Cerebellar nuclear complex (tissue), 1 donor: ENCODE measurements around the gene RDX.
"Not testable (repeated sequence)": the region's sequence is repeated elsewhere in the genome, so short reads cannot be mapped to it uniquely, and the experiment has no call there.

Source experiments
- DNase-seq, 2 experiments: peaks; one replicate each; lab custom pipeline; 2025; lab: John Stamatoyannopoulos, UW

RDX gene

DNA sequence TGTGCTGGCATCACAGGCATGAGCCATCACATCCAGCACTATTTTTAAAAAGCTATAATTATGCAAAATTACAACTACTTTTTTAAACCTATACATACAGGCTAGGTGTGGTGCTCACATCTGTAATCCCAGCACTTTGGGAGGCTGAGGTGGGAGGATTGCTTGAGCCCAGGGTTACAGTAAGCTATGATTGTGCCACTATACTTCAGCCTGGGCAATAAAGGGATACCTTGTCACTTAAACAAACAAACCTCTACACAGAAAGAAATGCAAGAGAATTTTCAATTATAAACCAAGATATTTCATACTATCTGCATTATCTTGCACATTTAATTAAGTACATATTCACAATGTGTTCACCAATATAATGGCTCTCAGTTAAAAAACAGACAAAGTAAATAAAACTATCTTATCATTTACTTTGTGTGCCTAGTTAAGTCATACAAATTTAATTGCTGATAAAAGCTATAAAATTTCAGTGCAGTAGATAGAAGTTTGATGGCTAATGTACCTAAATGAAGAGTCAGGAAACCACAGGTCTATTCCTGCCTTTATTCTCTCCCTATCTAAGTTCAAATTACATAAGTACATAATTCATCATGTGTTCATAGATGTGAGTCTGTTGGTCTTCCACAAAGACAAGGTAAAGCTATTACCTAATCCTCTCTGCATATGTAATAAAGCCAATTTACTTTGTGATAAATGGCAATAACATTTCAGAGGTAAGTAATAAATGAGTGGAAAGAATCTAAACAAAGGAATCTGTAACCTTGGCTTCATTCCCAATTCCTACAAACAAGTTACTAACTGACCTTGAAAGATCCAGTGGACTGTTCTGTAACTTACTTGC, 9.0 kb upstream of the RDX start:
- no peak for DNase-seq

DNA sequence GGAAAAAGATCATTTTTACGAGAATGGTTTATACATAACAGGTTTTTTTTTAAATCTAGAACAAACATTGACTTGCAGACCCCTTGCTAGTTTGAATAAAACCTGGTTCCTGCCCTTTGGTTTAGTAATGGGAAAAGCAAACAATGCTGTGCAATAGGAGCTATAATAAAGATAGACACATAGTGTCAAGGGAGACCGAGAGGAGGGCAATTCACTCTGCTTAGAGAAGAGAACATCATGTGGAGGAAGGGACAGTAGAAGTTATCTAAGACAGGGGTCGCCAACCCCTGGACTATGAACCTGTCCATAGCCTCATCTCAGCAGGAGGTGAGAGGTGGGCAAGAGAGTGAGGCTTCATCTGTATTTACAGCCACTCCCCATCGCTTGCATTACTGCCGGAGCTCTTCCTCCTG, 7.0 kb upstream of the RDX start:
- DNase-seq, result no peak

DNA sequence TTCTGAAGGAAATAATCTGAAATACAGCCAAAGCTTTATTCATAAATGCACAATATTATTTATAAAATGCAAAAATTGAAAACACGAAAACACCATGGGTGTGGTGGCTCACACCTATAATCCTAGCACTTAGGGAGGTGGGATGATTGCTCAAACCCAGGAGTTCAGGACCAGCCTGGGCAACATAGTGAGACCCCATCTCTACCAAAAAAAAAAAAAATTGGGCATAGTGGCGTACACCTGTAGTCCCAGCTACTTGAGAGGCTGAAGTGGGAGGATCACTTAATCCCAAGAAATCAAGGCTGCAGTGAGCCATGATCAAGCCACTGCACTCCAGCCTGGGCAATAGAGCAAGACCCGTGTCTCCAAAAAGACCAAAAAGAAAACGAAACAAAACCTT, 5.2 kb upstream of the RDX start:
- no peak for DNase-seq

DNA sequence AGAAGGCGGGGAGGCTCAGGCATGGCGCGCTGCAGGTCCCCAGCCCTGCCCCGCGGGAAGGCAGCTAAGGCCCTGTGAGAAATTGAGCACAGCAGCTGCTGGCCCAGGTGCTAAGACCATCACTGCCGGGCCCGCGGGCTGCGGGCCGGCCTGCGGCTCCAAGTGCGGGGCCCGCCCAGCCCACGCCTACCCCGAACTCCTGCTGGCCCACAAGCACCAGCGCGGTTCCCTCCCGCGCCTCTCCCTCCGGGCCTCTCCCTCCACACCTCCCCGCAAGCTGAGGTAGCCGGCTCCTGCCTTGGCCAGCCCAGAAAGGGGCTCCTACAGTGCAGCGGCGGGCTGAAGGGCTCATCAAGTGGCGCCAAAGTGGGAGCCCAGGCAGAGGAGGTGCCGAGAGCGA, 4.6 kb upstream of the RDX start:
- DNase-seq, result no peak

DNA sequence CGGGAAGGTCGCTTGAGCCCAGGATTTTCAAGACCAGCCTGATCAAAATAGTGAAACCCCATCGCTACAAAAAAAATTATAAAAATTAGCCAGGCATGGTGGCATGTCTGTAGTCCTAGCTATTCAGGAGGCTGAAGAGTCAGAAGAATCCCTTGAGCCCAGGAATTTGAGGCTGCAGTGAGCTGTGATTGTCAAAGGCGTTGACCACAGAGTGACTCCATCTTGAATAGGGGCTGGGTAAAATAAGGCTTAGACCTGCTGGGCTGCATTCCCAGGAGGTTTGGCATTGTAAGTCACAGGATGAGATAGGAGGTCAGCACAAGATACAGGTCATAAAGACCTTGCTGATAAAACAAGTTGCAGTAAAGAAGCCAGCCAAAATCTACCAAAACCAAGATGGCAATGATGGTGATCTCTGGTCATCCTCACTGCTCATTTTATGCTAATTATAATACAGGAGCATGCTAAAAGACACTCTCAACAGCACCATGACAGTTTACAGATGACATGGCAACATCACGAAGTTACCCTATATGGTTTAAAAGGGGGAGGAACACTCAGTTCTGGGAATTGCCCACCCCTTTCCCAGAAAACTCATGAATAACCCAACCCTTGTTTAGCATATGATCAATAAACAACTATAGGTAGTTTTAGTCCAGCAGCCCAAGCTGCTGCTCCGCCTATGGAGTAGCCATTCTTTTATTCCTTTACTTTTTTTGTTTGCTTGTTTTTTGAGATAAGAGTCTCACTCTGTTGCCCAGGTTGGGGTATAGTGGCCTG, 2.8 kb upstream of the RDX start:
- DNase-seq, result no peak

DNA sequence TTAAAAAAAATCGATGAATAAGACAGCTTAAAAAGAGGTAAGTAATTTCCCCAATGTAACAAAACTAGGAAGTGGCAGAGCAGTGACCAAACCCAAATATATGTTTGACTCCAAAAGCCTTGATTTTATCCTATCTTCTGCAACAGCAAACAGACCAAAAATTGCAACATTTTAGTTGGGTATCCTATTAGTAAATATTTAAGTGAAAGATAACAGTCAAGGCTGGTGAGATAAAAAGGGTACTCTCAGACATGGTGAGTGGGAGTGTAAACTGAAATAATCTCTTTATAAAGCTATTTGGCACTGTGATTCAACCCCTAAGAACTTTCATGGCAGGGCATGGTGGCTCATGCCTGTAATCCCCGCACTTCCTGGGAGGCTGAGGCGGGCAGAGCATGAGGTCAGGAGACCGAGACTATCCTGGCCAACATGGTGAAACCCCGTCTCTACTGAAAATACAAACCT, 1.9 kb upstream of the RDX start:
- no peak for DNase-seq

DNA sequence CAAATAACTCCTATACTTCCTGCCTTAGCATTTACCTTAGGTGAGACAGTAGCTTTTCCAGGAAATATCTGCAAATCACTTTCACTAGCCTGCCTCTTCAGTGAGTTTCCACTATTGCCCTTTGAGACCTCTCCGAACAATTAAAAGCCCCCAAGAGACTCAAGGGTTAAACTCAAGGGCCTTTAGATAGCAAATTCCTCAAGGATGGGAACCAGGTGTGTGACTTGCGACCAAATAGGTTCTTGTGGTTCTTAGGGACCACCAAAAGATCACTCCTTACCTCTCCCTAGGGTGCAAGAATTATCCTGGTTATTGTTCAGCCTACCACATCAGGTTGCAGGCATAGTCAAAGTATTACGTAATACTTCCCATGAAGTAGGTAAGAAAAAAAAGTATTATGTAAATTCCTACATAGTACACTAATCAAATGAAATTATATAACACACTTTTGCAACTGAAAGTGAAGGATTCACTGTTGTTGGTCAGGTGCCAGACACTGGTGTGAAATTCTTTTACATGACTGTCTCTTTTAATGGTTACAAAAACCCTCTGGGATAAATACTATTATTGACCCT, 1.4 kb upstream of the RDX start:
- DNase-seq, result no peak

DNA sequence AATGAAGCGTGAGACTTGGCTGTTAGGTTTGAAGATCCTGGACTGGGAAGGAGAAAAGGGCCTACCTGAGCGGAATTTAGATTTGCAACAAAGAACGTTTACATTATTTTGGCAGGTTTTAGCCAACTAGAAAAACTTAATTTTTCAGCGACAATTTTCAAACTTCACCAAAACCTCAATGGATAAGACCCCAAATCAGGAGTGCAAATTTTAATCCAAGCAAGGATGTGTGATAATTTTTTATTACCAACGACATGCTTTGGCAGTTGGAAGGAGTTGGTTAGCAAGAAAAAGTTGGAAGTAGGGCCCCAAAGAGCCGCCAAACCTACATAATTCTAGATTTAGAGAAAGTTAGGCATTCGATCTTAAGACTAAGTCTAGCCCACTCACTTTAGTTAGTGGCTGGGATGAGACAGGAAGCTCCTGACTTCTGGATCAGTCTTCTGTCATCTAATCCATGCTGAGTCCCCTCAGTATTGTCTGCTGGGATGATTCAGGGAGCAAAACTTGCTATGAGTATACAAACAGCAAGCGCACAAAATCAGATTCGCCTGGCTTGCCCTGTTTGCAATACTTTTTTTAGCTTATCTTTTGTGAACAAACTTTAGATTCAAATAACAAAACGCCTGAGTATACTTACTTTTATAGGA, 787 bp upstream of the RDX start:
- no peak for DNase-seq

DNA sequence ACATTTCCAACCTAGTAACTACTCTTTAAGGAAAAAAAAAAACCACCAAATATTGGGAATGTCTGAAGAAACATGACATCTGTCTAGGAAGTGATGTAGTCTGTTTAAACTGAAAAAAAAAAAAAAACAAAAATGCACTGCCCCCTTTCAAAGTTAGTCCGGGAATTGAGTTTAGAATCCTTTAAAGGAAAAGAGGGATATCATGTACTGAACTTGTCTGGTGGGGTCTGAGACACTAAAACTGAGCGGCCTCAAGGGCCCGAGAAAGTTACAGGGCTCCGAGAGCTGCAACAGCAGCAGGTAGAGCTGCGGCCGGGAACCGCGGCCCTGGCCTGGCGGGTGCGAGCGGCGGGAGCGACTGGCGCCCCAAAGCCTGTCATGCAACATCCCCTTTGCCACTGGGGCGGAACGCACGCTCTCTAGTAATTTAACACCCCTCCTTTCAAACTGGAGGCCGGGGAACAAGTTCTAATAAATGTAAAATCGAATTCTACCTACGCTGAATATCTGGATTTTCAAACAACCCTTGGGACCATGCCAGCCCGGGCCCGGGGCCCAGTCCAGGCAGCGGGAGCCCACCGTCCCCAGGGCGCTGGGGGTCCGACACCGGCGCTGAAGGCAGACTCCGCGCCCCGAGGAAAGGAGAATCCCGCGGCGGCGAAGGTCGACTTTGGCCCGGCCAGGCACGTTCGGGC, 736 bp downstream of the RDX start:
- no peak for DNase-seq

DNA sequence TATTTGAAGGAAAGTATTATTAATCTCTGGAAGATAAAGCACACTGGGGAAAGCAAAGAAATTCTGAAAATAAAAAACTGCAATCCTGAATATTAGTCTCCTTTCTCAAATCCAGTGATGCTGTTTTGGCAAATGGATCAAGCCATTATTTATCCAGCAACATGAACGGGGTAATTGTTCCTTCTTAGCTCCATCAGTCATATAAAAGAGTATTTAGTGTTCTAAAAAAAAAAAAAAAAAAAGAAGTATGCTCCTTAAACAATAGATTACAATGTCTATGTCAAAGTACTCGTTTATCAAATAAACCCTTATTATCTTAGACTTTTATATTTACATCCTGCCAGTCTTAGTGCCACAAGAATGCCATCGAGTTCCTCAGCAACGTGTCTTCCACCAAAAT, 1.3 kb downstream of the RDX start:
- DNase-seq, result no peak

DNA sequence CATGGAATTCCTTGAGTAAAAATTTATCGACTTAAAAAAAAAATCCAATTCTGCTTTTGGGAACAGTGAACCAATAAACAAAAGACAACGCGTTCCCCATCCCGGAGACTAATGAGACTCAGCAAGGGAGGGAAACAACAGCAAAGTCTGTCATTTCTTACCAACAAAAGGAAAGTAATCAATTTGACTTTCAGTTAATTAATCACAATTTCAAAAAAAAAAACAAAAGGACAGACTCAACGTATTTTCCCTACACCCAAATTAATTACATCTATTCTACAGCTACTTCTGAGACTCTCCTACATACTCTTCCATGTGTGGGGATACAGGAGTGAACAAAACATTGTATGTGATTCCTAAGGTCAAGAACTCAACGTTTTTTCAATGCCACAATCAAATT, 1.9 kb downstream of the RDX start:
- DNase-seq, result no peak

DNA sequence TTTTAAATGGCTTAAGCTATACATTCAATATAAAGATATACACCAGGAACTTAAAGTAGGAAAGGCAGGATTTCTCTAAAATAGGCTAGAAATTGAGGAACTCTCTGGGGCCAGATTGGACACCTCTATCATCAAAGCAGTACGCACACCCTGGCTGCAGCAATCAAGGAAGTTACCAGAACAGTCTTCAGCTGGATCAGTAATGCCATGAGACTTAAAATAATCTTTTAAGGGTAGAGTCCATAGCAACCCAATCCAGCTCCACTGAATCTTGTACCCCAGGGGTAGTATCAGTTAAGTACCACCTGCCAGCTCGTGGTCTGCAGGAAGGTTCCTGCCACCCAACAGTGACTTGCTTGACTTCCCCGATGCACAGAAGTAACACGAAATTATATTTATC, 3.0 kb downstream of the RDX start:
- DNase-seq, result no peak

DNA sequence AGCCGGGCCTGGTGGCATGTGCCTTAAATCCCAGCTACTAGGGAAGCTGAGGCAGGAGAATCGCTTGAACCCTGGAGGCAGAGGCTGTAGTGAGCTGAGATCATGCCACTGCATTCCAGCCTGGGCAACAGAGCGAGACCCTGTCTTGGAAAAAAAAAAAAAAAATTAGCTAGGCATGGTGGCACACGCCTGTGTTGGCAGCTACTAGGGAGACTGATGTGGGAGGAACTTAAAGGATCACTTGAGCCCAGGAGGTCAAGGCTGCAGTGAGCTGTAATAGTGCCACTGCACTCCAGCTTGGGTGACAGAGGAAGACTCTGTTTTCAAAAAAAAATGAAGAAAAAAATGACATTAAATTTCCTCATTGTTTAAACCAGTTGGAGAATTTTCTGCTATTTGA, 4.3 kb downstream of the RDX start:
- not testable (repeated sequence) for DNase-seq

DNA sequence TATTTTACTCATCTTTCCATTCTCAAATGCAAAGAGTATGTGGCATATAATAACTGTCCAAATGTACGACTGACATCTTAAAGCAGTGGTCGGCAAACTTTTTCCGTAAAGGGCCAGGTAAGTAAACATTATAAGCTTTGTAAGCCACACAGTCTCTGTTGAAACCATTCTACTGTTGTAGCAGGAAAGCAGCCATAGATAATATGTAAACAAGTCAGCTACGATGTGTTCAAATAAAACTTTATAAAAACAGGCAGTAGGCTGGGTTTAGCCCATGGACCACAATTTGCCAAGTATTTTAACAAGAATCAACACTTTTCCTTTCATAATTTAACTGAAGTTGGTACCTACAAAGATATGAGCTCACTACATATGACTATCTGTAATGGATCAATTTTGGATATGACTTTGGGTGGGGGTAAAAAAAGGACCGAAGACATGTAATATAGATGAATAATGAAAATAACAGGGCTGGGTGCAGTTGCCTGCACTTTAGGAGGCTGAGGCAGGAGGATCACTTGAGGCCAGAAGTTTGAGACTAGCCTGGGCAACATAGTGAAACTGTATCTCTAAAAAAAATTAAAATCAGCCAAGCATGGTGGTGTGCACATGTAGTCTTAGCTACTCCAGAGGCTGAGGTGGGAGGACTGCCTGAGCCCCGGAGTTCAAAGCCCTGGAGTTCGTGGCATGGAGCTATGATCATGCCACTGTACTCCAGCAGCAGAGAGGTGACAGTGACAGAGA, 5.7 kb downstream of the RDX start:
- no peak for DNase-seq

DNA sequence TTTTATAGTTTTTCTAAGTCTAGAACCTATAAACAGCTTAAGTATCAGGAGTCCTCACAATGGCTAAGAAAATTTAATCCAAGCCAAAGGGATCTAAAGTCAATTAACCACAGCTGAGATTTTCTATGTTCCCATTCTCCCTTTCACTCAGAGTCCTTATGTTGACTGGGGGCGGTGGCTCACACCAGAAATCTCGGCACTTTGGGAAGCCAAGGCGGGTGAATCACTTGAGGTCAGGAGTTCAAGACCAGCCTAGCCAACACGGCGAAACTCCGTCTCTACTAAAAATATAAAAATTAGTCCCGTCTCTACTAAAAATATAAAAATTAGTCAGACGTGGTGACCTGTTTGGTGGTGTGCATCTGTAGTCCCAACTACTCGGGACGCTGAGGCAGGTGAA, 6.9 kb downstream of the RDX start:
- DNase-seq, result no peak

DNA sequence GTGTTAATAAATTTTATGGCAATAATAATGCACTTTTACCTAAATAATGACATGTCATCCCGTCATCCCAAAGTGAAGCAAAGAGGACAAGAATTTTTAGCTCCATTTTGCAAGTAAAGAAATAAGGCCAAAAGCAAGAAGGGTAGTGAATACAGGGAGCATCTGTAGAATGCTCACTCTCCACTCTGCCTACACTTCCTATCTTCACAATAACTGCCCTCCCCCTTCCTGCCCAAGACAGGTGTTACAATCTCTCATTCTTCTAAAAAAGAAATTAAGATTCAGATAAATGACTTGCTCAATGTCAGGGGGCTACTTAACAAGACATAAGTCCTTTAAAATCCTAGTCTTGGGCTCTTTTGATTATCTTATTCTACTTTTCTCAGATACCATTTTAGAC, 8.9 kb downstream of the RDX start:
- DNase-seq, result no peak

DNA sequence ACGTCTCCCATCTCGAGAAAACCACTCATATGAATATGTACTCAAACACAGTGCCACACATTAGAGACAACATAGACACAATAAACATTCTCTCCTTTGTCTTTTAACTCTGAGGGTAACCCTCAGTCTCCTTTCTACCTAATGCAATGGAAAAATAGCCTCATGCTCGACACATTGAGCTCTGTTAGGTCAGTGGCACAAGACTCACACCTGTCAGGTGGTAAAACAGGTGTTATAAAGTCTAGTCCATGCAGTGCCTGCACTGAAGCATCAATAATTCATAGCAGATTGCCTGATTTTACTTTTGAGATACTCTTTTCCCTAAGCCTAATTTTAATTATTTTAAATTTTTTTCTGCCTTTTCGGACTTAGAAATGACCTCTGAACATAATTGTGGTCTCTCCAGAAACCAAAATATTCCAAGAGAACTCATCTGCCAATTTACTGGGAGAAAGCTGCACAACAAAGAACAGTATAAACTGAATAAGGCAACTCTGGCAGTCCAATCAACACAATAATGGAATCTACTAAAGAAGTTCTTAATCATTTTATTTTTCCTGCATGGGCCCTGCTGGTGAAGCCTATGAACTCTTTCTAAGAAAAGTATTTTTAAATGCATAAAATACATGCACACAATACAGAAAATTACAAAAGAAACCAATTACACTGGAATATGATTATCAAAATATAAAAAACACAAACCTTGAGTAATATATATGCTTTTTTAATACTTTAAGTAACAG, 9.9 kb downstream of the RDX start:
- DNase-seq, result no peak

DNA sequence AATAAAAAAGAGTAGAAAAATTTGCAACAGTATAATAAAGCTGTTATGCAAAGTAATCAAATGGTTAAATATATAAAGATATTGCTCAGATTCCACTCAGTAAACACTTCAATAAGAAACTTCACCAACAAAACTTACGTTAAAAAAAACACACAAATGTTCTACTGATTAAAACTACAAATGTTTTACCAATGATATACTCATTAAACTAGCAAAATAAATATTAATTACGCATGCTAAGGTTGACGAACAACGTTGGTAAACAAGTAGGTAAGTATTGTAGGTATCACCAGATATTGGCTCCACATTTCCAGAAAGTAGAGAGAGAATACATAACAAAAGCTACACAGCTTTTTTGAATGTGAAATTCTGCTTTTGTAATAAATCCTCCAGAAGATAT, 12.6 kb downstream of the RDX start:
- DNase-seq, result no peak

DNA sequence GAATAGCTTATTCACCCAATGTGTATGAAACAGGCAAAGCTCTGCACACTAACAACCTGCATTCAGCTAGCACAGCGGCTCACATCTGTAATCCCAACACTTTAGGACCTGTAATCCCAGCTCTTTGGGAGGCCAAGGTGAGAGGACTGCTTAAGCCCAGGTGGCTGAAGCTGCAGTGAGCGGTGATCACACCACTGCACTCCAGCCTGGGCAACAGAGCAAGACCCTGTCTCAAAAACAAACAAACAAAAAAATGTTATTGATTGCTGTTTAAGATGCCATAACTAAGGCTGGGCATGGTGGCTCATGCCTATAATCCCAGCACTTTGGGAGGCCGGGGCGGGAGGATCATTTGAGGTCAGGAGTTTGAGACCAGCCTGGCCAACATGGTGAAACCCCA, 15.8 kb downstream of the RDX start:
- DNase-seq, result not testable (repeated sequence)

DNA sequence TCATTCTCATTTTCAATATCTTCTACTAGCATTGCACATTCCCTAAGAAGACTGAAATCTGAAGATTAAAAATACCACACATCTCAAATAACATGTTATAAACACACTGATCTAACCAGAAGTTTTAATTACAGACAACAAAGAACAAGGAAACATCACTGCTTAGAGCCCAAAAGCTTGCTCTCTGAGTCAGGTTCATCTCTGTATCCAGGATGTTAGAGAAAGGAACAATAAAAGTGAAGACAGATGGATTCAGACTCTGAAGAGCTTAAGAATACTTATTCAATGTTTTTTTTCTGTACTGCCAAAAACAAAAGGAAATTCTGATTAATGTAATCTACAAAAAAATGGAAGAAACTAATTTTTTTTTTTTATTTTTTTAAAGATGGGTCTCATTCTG, 16.5 kb downstream of the RDX start:
- no peak for DNase-seq
